ENCODE measurements around the gene PTCRA.
"Not testable (repeated sequence)": the region's sequence is repeated elsewhere in the genome, so short reads cannot be mapped to it uniquely, and the experiment has no call there.

Gene PTCRA

GRCh38 chr6:42915732-42916131 is at the start of gene PTCRA:
Gene PTCRA, plus strand, starts transcription at chr6:42916053. Its CDS starts 17 bp downstream, at chr6:42916070.
- no peak for DNase-seq (ENCODE audit: low spot score)

- no peak for DNase-seq (ENCODE audit: low spot score)
Observed at GRCh38 chr6:42870145-42870936, 45.5 kb upstream of the PTCRA start.

DNA sequence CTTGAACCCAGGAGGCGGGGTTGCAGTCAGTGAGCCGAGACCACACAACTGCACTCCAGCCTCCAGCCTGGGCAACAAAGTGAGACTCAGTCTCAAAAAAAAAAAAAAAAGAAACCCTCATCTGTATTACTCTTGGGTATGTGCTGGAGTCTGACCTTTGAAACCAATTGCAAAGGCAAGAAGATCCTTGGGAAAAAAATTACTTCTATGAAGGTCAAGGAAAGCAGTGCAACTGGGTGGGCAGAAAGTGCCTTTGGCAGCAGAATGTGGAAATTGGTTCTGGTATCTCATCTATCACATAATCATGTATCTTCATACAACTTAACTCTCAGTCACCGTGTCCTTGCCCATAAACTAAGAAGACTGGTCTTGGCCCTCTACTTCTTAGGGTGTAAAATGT is 44.1 kb upstream of the PTCRA start:
- DNase-seq (ENCODE audit: low spot score) = no peak

DNA sequence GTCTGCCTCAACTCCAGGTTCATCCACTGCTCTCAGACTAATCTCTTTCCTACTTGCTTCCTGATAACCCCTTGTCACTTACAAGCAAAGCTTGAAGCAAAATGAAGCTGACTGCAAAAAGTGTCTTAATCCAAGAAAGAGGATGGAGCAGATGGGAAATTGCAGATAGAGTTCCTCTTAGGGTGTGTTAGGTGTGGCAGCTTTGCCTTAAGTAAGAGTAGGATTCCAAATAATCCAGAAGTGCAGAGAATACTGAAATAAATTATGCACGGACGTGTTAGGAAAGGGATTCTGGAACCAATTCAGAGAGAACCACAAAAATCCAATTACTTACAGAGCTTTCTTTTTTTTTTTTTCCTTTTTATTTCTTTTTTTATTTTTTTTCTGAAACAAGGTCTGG is 42.5 kb upstream of the PTCRA start:
- no peak for DNase-seq (ENCODE audit: low spot score)

GRCh38 chr6:42877695-42878094 is 38.2 kb upstream of the PTCRA start:
- no peak for DNase-seq (ENCODE audit: low spot score)

DNA sequence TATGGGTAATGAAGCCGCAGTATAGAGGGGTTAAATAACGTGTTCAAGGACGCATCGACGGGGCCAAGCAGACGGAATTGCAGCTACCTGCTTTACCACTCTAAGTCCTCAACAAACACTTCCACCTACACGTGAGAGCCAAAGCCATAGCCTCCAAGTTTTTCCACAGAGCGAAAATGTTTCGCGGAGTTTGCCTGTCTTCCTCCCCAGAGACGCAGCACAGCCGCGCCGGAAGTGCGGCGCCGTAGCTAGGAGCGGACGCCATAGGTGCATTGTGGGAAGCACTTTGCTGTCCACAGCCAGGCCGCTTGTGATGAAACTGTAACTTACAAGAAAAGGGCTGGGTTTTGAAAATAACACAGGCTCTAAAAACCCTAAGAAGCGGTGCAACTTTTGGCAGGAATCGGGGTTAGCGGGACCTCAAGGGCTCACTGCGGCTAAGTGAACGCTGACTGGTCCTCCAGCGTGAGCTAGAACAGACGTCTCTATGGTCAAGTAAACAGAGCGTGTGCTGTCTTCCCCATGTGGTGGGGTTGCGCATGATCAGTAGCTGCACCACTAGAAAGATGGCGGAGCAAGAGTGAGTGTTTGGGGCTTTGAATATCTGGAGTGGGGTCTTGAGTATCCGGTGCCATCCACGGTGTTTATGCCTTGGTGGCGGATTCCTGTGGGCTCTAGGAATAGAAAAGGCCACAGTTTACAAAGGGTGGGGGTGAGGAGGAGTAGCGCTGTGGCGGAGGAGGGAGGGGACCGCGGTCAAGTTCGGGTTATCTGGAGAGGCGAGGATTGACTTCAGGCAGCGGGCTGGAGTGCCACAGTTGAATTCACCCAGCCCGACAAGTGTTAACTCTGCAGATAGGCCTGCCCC is 36.2 kb upstream of the PTCRA start, which contains the start of gene RPL7L1:
Gene RPL7L1 (plus strand): TSS at position 245 of the 868 bp plus-strand sequence. CDS start 295 bp downstream, at position 540.
- DNase-seq (ENCODE audit: low spot score) = peak; percentile 86

DNA sequence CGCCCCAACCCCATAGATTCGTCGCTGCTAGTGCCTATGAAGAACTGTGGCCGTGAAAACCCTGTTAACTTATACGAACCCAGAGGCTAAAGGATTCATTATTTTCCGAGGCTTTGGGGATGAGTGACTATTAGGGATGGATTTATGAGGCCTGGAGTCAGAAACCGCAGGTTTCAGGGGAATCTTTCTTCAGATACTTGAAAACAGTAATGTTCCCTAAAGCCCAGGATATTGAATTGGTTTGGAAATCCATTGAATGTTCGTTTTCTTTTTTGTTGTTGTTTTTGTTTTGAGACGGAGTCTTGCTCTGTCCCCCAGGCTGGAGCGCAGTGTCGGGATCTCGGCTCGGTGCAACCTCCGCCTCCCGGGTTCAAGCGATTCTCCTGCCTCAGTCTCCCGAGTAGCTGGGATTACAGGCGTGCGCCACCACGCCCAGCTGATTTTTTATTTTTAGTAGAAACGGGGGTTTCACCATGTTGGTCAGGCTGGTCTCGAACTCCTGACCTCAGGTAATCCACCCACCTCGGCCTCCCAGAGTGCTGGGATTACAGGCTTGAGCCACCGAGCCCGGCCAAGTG is 35.5 kb upstream of the PTCRA start:
- DNase-seq (ENCODE audit: low spot score) = not testable (repeated sequence)

DNA sequence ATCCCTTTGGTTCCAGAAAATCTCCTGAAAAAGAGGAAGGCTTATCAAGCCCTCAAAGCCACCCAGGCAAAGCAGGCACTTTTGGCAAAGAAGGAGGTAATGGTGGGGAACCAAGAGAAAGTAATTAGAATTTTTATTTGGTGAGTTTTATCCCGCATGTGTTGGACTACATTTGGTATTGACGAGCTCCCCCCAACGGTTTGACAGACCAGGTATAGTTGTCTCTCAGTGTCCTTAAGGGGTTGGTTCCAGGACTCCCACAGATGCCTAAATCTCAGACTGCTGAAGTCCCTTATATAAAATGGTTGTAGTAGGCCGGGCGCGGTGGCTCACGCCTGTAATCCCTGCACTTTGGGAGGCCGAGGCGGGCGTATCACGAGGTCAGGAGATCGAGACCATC is 35.0 kb upstream of the PTCRA start:
- DNase-seq (ENCODE audit: low spot score) = not testable (repeated sequence)

DNA sequence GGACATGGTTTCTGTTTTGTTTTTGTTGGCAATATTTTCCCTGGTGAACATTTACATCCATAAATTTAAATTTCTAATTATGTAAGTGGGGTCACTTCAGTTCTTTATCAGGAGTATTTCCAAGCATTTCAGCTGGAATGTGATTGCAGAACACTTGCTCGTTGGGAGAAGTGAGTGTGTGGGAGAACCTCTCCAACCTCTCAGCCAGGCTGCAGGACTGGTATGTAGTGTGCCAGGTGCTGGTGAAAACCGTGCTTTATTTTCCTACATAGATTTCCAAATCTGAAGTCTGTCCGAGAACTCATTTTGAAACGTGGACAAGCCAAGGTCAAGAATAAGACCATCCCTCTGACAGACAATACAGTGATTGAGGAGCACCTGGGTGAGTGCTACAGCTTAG is 30.2 kb upstream of the PTCRA start:
- no peak for DNase-seq (ENCODE audit: low spot score)

DNA sequence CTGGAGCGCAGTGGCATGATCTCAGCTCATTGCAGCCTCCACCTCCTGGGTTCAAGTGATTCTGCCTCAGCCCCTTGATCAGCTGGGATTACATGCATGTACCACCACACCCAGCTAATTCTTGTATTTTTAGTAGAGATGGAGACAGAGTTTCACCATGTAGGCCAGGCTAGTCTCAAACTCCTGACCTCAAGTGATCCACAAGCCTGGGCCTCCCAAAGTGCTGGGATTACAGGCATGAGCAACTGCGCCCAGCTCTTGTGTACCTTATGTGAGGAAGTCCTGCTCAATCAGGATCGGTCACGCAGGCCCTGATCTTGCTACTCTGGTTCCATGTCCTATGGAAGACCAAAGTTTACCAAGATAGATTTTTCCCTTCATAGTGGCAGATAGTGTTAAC is 27.7 kb upstream of the PTCRA start:
- DNase-seq (ENCODE audit: low spot score) = not testable (repeated sequence)

GRCh38 chr6:42889815-42890214 is 26.0 kb upstream of the PTCRA start:
- peak; percentile 26 for DNase-seq (ENCODE audit: low spot score)

DNA sequence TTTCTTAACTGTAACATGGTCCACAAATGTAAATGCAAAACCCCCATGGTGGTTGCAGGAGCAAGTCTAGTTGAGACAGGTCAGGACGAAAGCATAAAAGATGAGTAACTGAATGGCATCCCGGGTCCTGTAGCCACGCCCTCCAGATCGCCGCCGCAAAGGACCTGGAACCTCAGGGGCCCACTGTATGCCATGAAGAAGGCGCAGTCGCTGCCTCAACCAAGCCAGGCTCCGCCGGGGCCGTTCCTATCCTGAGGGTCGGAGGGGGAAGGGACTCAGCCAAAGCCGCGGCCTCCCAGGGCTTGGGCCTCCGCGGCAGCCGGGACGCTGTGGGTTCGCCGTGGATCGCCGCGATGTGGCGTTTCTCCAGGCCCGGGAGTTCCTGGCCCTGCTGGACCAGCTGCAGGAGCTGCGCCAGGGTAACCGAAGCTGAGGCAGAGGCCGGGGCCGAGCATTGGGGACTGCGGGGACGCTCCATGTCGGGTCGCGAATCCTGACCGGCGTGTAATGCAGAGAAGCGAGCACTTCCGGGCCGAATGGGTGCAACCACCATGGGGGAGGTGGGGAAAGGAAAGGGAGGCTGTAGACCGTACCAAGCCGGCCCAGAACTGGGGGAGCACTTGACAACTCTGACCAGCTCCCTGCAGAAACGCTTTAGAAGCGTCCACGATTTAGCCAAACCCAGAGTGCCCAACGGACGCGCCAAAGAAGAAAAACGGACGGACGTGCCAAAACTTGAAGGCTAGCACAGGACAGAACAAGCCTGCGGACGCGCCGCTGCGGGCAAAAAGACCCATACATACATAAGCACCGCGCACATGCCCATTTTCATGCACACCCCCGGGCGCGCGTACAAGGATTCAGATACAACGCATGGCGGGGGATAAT is 25.3 kb upstream of the PTCRA start:
- peak; percentile 90 for DNase-seq (ENCODE audit: low spot score)

GRCh38 chr6:42891199-42891722 is 24.6 kb upstream of the PTCRA start:
- DNase-seq (ENCODE audit: low spot score) = no peak

DNA sequence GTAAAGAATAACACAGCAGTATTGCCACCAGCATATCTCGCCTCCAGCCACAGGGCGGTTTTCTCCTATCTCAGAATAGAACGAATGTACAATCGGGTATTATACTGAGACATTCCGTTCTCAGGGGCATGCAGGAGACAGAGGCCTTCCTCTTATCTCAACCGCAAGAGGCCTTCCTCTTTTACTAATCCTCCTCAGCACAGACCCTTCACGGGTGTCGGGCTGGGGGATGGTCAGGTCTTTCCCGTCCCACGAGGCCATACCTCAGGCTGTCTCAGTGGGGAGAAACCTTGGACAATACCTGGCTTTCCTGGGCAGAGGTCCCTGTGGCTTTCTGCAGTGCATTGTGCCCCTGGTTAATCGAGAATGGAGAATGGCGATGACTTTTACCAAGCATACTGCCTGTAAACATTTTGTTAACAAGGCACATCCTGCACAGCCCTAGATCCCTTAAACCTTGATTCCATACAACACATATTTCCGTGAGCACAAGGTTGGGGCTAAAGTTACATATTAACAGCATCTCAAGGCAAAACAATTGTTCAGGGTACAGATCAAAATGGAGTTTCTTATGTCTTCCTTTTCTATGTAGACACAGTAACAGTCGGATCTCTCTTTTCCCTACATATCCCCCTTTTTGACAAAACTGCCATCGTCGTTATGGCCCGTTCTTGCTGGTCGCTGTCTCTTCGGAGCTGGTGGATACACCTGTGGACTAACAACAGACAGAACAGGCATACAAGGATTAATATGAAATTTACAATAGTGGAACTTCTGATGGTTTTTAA is 21.6 kb upstream of the PTCRA start:
- not testable (repeated sequence) for DNase-seq (ENCODE audit: low spot score)

DNA sequence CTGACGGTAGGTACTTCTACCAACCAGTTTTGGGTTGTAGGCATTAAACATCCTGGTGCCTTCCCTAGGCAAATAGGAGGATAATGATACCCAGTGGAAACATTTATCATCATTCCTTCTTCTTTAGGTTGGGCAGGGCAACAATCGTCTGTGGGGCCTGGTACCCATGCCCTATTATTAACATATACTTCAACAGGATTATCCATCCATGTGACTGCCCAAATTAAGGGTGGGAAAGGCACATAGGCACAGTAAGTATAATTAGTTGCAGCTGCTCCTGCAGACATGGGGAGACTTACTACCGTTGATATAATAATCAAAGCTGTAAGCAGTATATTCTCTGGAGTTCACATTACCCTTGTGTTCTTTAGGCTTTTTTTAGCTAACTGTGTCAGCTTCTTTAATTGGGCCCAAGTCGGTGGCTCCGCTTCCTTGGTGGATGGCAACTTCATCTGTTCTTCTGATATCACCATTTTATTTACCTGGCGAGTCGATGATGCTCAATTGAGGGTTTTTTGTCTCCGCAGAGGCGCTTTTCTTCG is 19.6 kb upstream of the PTCRA start:
- no peak for DNase-seq (ENCODE audit: low spot score)

GRCh38 chr6:42898891-42899361 is 16.9 kb upstream of the PTCRA start:
- DNase-seq (ENCODE audit: low spot score) = peak; percentile 43

GRCh38 chr6:42899871-42900270 is 16.0 kb upstream of the PTCRA start:
- DNase-seq (ENCODE audit: low spot score) = no peak

DNA sequence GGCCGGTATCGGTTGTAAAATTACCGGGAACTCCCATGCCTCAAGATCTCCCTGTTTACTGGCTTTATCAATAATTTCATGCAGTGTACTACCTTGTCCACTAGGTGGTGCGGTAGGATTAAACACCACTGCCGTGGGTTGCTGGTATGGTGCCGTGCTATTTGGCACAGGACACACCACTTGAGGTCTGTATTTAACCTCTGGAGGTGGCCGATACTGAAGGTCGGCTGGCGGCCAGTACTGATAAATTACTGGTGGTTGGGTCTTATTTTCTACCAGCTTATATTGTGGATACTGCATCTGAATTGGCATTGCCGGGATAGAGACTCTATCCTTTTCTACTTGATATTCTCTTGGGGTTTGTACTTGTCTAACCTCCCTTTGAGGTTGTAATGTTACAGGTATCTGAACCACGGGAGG is 14.3 kb upstream of the PTCRA start:
- peak; percentile 83 for DNase-seq (ENCODE audit: low spot score)

GRCh38 chr6:42902429-42903263 is 13.2 kb upstream of the PTCRA start:
- not testable (repeated sequence) for DNase-seq (ENCODE audit: low spot score)
